H1 (cell line): ENCODE data around the gene CACNA1D.

Experiments used
- BCL11A ChIP-seq, 2 experiments: IDR thresholded peaks; one replicate each; pipeline ENCODE4 v1.6.1; 2011; ENCODE audit warnings: low read depth in 2 of 2, low read length in 2 of 2, mild to moderate bottlenecking in 2 of 2
- EZH2 ChIP-seq: fragments of 200-600 bp; sonication (generic); IDR thresholded peaks from 2 replicates; pipeline ENCODE4 v1.7.1; 2012; ENCODE audit warnings: low read depth, mild to moderate bottlenecking, moderate library complexity, low read length, inconsistent platforms; ENCODE audit not compliant: severe bottlenecking
- GTF2F1 ChIP-seq: IDR thresholded peaks from 2 replicates; pipeline ENCODE4 v1.6.1; 2012; ENCODE audit warnings: low read depth, low read length, improper control_type of control experiment, borderline replicate concordance
- POLR2AphosphoS5 ChIP-seq: IDR thresholded peaks from 2 replicates; pipeline ENCODE4 v1.6.1; 2011; ENCODE audit warnings: low read depth, low read length
- SIN3A ChIP-seq, 2 experiments: IDR thresholded peaks in 1 of 2; conservative IDR thresholded peaks in 1 of 2; 2 replicates each; pipeline ENCODE4 v1.6.1; 2011 to 2012; ENCODE audit warnings: low read length in 2 of 2, improper control_type of control experiment in 1 of 2, low read depth in 1 of 2, mild to moderate bottlenecking in 1 of 2
- SRF ChIP-seq: IDR thresholded peaks from 2 replicates; pipeline ENCODE4 v1.6.1; 2011; ENCODE audit warnings: mild to moderate bottlenecking, low read depth, low read length, moderate library complexity
- TAF7 ChIP-seq: optimal IDR thresholded peaks from 2 replicates; pipeline ENCODE3; 2011; ENCODE audit warnings: low read depth, mild to moderate bottlenecking, inconsistent platforms, low read length, moderate library complexity, borderline replicate concordance
- TF ChIP-seq, protein P1 (sequence below), 3 experiments: IDR thresholded peaks; 1 replicate in 2 of 3; 2 replicates in 1 of 3; pipeline versions ENCODE4 v1.5.1 to v1.6.1; 2011; ENCODE audit warnings: low read length in 3 of 3, mild to moderate bottlenecking in 3 of 3, inconsistent platforms in 2 of 3, low read depth in 1 of 3, moderate library complexity in 1 of 3; ENCODE audit not compliant: insufficient read depth in 1 of 3; ENCODE audit errors: control extremely low read depth in 1 of 3
- TF ChIP-seq, protein P2 (sequence below): IDR thresholded peaks from 2 replicates; pipeline ENCODE4 v1.6.1; 2012; ENCODE audit warnings: low read length, inconsistent platforms

DNA sequence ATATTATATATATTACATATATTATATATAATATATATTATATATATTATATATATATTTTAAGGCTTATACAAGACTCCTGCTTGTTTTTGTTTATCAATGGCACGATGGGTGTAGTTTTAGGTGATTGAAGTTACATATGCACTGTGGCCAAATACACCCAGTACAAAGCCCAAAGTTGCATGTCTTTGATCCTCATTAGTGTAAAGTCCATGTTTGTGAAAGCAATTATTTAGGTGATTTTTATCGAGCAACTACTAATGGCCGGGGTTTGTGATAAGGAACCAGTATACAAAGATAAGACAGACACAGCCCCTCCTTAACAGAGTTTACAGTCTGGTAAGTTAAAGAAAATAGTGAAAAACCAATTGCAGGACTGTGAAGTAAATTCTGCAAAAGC, 197.5 kb downstream of the CACNA1D start:
- no peak for TF ChIP-seq SRF
- no peak for TF ChIP-seq POLR2AphosphoS5
- TF ChIP-seq TAF7: no peak
- no peak for TF ChIP-seq EZH2
- TF ChIP-seq, protein P1, sequence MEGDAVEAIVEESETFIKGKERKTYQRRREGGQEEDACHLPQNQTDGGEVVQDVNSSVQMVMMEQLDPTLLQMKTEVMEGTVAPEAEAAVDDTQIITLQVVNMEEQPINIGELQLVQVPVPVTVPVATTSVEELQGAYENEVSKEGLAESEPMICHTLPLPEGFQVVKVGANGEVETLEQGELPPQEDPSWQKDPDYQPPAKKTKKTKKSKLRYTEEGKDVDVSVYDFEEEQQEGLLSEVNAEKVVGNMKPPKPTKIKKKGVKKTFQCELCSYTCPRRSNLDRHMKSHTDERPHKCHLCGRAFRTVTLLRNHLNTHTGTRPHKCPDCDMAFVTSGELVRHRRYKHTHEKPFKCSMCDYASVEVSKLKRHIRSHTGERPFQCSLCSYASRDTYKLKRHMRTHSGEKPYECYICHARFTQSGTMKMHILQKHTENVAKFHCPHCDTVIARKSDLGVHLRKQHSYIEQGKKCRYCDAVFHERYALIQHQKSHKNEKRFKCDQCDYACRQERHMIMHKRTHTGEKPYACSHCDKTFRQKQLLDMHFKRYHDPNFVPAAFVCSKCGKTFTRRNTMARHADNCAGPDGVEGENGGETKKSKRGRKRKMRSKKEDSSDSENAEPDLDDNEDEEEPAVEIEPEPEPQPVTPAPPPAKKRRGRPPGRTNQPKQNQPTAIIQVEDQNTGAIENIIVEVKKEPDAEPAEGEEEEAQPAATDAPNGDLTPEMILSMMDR (IDR thresholded peaks at IDR 0.05; ENCODE audit: control extremely low read depth in 1 of 3, insufficient read depth in 1 of 3, low read depth in 1 of 3, low read length in 3 of 3): no peak
- TF ChIP-seq, protein P2, sequence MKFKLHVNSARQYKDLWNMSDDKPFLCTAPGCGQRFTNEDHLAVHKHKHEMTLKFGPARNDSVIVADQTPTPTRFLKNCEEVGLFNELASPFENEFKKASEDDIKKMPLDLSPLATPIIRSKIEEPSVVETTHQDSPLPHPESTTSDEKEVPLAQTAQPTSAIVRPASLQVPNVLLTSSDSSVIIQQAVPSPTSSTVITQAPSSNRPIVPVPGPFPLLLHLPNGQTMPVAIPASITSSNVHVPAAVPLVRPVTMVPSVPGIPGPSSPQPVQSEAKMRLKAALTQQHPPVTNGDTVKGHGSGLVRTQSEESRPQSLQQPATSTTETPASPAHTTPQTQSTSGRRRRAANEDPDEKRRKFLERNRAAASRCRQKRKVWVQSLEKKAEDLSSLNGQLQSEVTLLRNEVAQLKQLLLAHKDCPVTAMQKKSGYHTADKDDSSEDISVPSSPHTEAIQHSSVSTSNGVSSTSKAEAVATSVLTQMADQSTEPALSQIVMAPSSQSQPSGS: no peak
- no peak for TF ChIP-seq BCL11A (IDR thresholded peaks at IDR 0.05; ENCODE audit: low read depth in 2 of 2, low read length in 2 of 2)
- TF ChIP-seq GTF2F1: no peak
- no peak for TF ChIP-seq SIN3A (conservative IDR thresholded peaks at IDR 0.05 in 1 of 2, IDR thresholded peaks at IDR 0.05 in 1 of 2; ENCODE audit: low read depth in 1 of 2, low read length in 2 of 2)
